Endothelial cell of umbilical vein (primary cell): ENCODE measurements around the gene GUCA2B. TPM values are rescaled to one million over a fixed set of nuclear protein-coding genes. Genes with fewer than 3 reads are reported as not detected.

Experiments used
- BruUV-seq: library from RNA; stranded (reverse); fragments of 400-500 nt; replicated peaks from 2 replicates; lab custom pipeline; 2021; lab: Mats Ljungman, UMichigan
- CTCF ChIA-PET: fragments of 300-600, 350-600 bp; sonication (Branson Sonifier 250); formaldehyde crosslinking; loops from one replicate; lab custom pipeline; 2021; ENCODE audit warnings: antibody characterized with exemption, inconsistent platforms; lab: Charles Lee
- POLR2A ChIA-PET: fragments of 300-600, 350-600 bp; sonication (Branson Sonifier 250); formaldehyde crosslinking; loops from one replicate; lab custom pipeline; 2021; ENCODE audit warnings: antibody characterized with exemption, inconsistent platforms; lab: Charles Lee
- DNase-seq: peaks from one replicate; pipeline ENCODE4 v3.0.0-alpha.2; 2011; ENCODE audit warnings: low read depth, low spot score
- FAIRE-seq: peaks from 2 replicates; lab custom pipeline; 2011; peaks lifted over from hg19 to GRCh38; lab: Jason Lieb, UNC
- H2AFZ ChIP-seq: 2 replicates; pipeline ENCODE4 v1.6.0; 2012; ENCODE audit warnings: low read depth, low read length, control low read depth, inconsistent platforms
- H3K27ac ChIP-seq: 2 replicates; pipeline ENCODE4 v1.5.1; 2011; ENCODE audit warnings: low read depth, mild to moderate bottlenecking, control low read depth, low read length, moderate library complexity; ENCODE audit not compliant: insufficient read depth
- H3K27me3 ChIP-seq, 2 experiments: 2 replicates each; pipeline versions ENCODE4 v1.6.0 to v1.6.1; 2011; ENCODE audit warnings: low read length in 2 of 2, mixed read lengths in 1 of 2; ENCODE audit not compliant: control insufficient read depth in 2 of 2, insufficient read depth in 2 of 2
- H3K36me3 ChIP-seq, 2 experiments: 2 replicates in 1 of 2; 3 replicates in 1 of 2; pipeline ENCODE4 v1.5.1; 2011; ENCODE audit warnings: low read length in 2 of 2, mild to moderate bottlenecking in 1 of 2, moderate library complexity in 1 of 2; ENCODE audit not compliant: control insufficient read depth in 2 of 2, insufficient read depth in 2 of 2; ENCODE audit errors: extremely low read depth in 1 of 2
- H3K4me1 ChIP-seq: 3 replicates; pipeline ENCODE4 v1.5.1; 2011; ENCODE audit warnings: mild to moderate bottlenecking, low read length; ENCODE audit not compliant: control insufficient read depth, insufficient read depth; ENCODE audit errors: extremely low read depth
- H3K4me2 ChIP-seq: 2 replicates; pipeline ENCODE4 v1.6.1; 2011; ENCODE audit warnings: low read length, control low read depth, mixed read lengths; ENCODE audit not compliant: insufficient read depth
- H3K4me3 ChIP-seq, 3 experiments: fragments of 200-600 bp in 1 of 3; sonication (generic), shearing (Covaris generic) in 1 of 3; replicated peaks in 1 of 3; 2 replicates each; pipeline ENCODE4 v1.5.1; 2011 to 2016; ENCODE audit warnings: control low read depth in 3 of 3, low read length in 3 of 3, mild to moderate bottlenecking in 2 of 3, inconsistent platforms in 1 of 3, low read depth in 1 of 3, moderate library complexity in 1 of 3; ENCODE audit not compliant: insufficient read depth in 1 of 3
- H3K79me2 ChIP-seq: 2 replicates; pipeline ENCODE4 v1.6.0; 2012; ENCODE audit warnings: low read length, inconsistent platforms; ENCODE audit not compliant: control insufficient read depth, insufficient read depth
- H3K9ac ChIP-seq: replicated peaks from 2 replicates; pipeline ENCODE3; 2011; ENCODE audit warnings: low read length, control low read depth; ENCODE audit not compliant: insufficient read depth; ENCODE audit errors: extremely low read depth
- H3K9me1 ChIP-seq: replicated peaks from 3 replicates; pipeline ENCODE4 v1.6.0; 2011; ENCODE audit warnings: mild to moderate bottlenecking, low read length; ENCODE audit not compliant: control insufficient read depth, insufficient read depth; ENCODE audit errors: extremely low read depth
- H3K9me3 ChIP-seq: replicated peaks from 2 replicates; pipeline ENCODE4 v1.5.1; 2012; ENCODE audit warnings: low read length, inconsistent platforms; ENCODE audit not compliant: control insufficient read depth, insufficient read depth
- H4K20me1 ChIP-seq: replicated peaks from 2 replicates; pipeline ENCODE3; 2011; ENCODE audit warnings: mild to moderate bottlenecking, low read length; ENCODE audit not compliant: control insufficient read depth, insufficient read depth; ENCODE audit errors: extremely low read depth
- CTCF ChIP-seq, 2 donors: IDR thresholded peaks; 1 replicate in 1 of 2; 2 replicates in 1 of 2; pipeline ENCODE4 v1.5.1; 2011; ENCODE audit warnings: low read length in 2 of 2, mild to moderate bottlenecking in 2 of 2, moderate library complexity in 2 of 2, control low read depth in 1 of 2, inconsistent platforms in 1 of 2, low read depth in 1 of 2; ENCODE audit not compliant: insufficient read depth in 1 of 2; ENCODE audit errors: extremely low read depth in 1 of 2
- EZH2 ChIP-seq: IDR thresholded peaks from 2 replicates; pipeline ENCODE4 v1.6.1; 2012; ENCODE audit warnings: borderline replicate concordance, low read depth, mild to moderate bottlenecking, moderate library complexity, low read length, inconsistent platforms; ENCODE audit not compliant: severe bottlenecking
- FOS ChIP-seq: IDR thresholded peaks from 2 replicates; pipeline ENCODE4 v1.6.1; 2011; ENCODE audit warnings: mild to moderate bottlenecking, low read length, moderate library complexity, borderline replicate concordance; ENCODE audit not compliant: insufficient read depth
- GATA2 ChIP-seq: IDR thresholded peaks from 2 replicates; pipeline ENCODE4 v1.7.0; 2011; ENCODE audit warnings: low read depth, mild to moderate bottlenecking, moderate library complexity, mixed read lengths, low read length; ENCODE audit not compliant: insufficient read length, insufficient read depth
- MAX ChIP-seq: IDR thresholded peaks from 2 replicates; pipeline ENCODE4 v1.6.1; 2011; ENCODE audit not compliant: insufficient read depth, insufficient read length
- MYC ChIP-seq: IDR thresholded peaks from one replicate; pipeline ENCODE4 v1.6.1; 2011; ENCODE audit warnings: mild to moderate bottlenecking, low read depth, low read length
- POLR2A ChIP-seq: IDR thresholded peaks from 2 replicates; pipeline ENCODE4 v1.6.1; 2012; ENCODE audit warnings: low read depth, mild to moderate bottlenecking, control low read depth, low read length
- POLR2AphosphoS5 ChIP-seq: IDR thresholded peaks from 2 replicates; pipeline ENCODE4 v1.6.1; 2012; ENCODE audit warnings: low read depth, mild to moderate bottlenecking, control low read depth, low read length, moderate library complexity; ENCODE audit not compliant: insufficient read depth
- dilution Hi-C: fragments of 300-500 bp; cut with MboI; formaldehyde crosslinking; loops from one replicate; pipeline ENCODE4 v1.15.0; 2019; ENCODE audit warnings: low sequenced_read_pairs; ENCODE audit not compliant: extremely low pct_ligation_motif_present
- intact Hi-C: fragments of 100-400 bp; cut with micrococcal nuclease; formaldehyde crosslinking; loops from one replicate; pipeline ENCODE4 v1.10.0; 2022
- polyA plus RNA-seq, 4 experiments: library from polyadenylated mRNA; depleted of rRNA in 3 of 4; stranded (reverse) in 3 of 4; unstranded in 1 of 4; fragments of >200 nt; gene quantifications; 2 replicates each; pipeline versions ENCODE4 v1.2.1 to v1.2.3, GENCODE V29; 2011 to 2012; ENCODE audit warnings: missing spikeins in 1 of 4
- total RNA-seq: library from RNA; stranded (reverse); gene quantifications from 2 replicates; pipeline ENCODE4 v1.2.3, GENCODE V29; 2021

The GUCA2B gene
- total and polyA plus RNA-seq, 2 donors (not counting 3 experiments of a cell fraction or from before 2014, with no cell fraction given): not detected

DNA sequence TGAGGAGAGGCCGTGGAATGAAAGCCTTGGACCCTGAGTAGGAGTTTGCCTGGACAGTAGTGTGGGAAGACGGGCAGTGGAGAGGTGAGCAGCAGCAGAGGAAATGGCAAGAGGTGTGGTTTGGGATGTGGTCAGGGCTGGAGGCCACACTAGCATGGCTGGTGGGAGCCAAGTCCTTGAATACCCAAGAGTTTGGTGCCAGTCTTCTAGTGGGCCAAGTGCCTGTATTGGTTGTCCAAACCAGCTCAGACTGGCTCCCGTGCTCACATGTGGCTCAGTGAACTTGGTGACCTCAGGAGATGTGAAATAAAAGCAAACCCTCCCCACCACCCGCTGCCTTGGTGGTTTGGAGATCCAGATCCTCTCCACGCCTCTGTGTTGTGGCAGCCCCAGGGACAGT lies 9.0 kb downstream of the GUCA2B start:
- no peak overlapping the region for H3K4me2 ChIP-seq
- H3K9ac ChIP-seq: no peak overlapping the region
- no peaks in the 10 kb centered on the region for H3K9me3 ChIP-seq
- H3K79me2 ChIP-seq: no peaks in the 10 kb centered on the region
- H3K27ac ChIP-seq: no peak overlapping the region
- FAIRE-seq (no peak), DNase-seq (no peak)
- TF ChIP-seq POLR2AphosphoS5 (no peak), EZH2 (no peak), MYC (no peak), MAX (no peak), FOS (no peak), CTCF (IDR thresholded peaks at IDR 0.05; ENCODE audit: extremely low read depth in 1 of 2, insufficient read depth in 1 of 2, low read depth in 1 of 2, low read length in 2 of 2) (no peak), GATA2 (no peak), POLR2A (no peak)
- dilution Hi-C loops (no loop called here), intact Hi-C loops (no loop called here)
- no peaks in the 10 kb centered on the region for H3K36me3 ChIP-seq
- H2AFZ ChIP-seq: no peak overlapping the region
- H3K4me3 ChIP-seq: no peak overlapping the region
- no peaks in the 10 kb centered on the region for H4K20me1 ChIP-seq
- CTCF ChIA-PET: interaction anchor here (3.4 kb wide), 1 partner anchor 11 kb away, joined by 31 read pairs; no protein-coding TSS in a partner anchor
- H3K27me3 ChIP-seq: peaks cover 3 to 16% of the 10 kb centered on the region in 2 experiments
- no TSS peak for BruUV-seq
- POLR2A ChIA-PET: no interaction called here
- H3K9me1 ChIP-seq: no peaks in the 10 kb centered on the region
- H3K4me1 ChIP-seq: peaks cover 5% of the 10 kb centered on the region
